ENCODE data around the gene POU6F2.

DNA sequence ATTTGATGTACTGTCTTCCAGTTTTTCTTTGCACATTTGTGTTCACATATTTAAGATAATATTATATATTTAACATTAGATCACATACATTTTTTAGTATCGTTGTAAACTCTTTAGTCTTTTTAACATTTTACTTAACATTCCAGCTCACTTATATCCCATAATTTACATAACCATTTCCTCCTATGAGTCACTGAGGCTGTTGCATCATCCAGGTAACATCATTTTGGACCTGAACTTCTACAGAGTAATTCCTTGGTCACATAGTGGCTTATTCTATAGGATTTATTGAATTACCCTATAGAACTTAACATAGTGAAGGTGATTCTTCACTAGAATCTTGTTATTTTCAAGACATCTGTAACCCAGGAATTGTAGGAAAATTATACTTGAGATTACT is 194.4 kb downstream of the POU6F2 start:
- TF ChIP-seq ZNF274 (IDR thresholded peaks at IDR 0.05; ENCODE audit: low read length): no peak
- TF ChIP-seq ZNF274 (tag by site-specific recombination; IDR thresholded peaks at IDR 0.05; ENCODE audit: borderline replicate concordance): no peak
- TF ChIP-seq ZNF747 (tag by site-specific recombination; IDR thresholded peaks at IDR 0.05): no peak
- TF ChIP-seq ZSCAN30 (tag by site-specific recombination; IDR thresholded peaks at IDR 0.05): no peak
- no peak for TF ChIP-seq ZNF354C (tag by site-specific recombination; IDR thresholded peaks at IDR 0.05; ENCODE audit: borderline replicate concordance, low read depth)
- TF ChIP-seq, protein P1, sequence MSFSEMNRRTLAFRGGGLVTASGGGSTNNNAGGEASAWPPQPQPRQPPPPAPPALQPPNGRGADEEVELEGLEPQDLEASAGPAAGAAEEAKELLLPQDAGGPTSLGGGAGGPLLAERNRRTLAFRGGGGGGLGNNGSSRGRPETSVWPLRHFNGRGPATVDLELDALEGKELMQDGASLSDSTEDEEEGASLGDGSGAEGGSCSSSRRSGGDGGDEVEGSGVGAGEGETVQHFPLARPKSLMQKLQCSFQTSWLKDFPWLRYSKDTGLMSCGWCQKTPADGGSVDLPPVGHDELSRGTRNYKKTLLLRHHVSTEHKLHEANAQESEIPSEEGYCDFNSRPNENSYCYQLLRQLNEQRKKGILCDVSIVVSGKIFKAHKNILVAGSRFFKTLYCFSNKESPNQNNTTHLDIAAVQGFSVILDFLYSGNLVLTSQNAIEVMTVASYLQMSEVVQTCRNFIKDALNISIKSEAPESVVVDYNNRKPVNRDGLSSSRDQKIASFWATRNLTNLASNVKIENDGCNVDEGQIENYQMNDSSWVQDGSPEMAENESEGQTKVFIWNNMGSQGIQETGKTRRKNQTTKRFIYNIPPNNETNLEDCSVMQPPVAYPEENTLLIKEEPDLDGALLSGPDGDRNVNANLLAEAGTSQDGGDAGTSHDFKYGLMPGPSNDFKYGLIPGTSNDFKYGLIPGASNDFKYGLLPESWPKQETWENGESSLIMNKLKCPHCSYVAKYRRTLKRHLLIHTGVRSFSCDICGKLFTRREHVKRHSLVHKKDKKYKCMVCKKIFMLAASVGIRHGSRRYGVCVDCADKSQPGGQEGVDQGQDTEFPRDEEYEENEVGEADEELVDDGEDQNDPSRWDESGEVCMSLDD (tag by site-specific recombination; IDR thresholded peaks at IDR 0.05): no peak
- TF ChIP-seq, protein P2, sequence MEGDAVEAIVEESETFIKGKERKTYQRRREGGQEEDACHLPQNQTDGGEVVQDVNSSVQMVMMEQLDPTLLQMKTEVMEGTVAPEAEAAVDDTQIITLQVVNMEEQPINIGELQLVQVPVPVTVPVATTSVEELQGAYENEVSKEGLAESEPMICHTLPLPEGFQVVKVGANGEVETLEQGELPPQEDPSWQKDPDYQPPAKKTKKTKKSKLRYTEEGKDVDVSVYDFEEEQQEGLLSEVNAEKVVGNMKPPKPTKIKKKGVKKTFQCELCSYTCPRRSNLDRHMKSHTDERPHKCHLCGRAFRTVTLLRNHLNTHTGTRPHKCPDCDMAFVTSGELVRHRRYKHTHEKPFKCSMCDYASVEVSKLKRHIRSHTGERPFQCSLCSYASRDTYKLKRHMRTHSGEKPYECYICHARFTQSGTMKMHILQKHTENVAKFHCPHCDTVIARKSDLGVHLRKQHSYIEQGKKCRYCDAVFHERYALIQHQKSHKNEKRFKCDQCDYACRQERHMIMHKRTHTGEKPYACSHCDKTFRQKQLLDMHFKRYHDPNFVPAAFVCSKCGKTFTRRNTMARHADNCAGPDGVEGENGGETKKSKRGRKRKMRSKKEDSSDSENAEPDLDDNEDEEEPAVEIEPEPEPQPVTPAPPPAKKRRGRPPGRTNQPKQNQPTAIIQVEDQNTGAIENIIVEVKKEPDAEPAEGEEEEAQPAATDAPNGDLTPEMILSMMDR (tag by site-specific recombination; IDR thresholded peaks at IDR 0.05): no peak

Measured in HEK293 (cell line).